PFSK-1 (cell line): Measurements from ENCODE around the gene SPATA25.

ENCODE experiments used
- FOXP2 ChIP-seq: optimal IDR thresholded peaks from 2 replicates; pipeline ENCODE3; 2011; ENCODE audit warnings: borderline replicate concordance, control low read depth, inconsistent platforms; ENCODE audit not compliant: insufficient read depth; ENCODE audit errors: extremely low read length, extremely low read depth
- REST ChIP-seq, 2 experiments: IDR thresholded peaks; 2 replicates each; pipeline versions ENCODE4 v1.6.1 to v1.8.0; 2011 to 2012; ENCODE audit warnings: low read depth in 2 of 2, low read length in 2 of 2, control low read depth in 1 of 2, inconsistent platforms in 1 of 2, mild to moderate bottlenecking in 1 of 2, moderate library complexity in 1 of 2; ENCODE audit not compliant: insufficient read depth in 1 of 2
- TAF1 ChIP-seq: IDR thresholded peaks from 2 replicates; pipeline ENCODE4 v1.6.1; 2012; ENCODE audit warnings: low read length, control low read depth, borderline replicate concordance; ENCODE audit not compliant: insufficient read depth

- TF ChIP-seq REST (IDR thresholded peaks at IDR 0.05; ENCODE audit: insufficient read depth in 1 of 2, low read depth in 2 of 2, low read length in 2 of 2) (no peak), TAF1 (no peak), FOXP2 (no peak)
Measured at GRCh38 chr20:45848421-45848820, 39.0 kb downstream of the SPATA25 start.
